ENCODE measurements around the gene COPS7A.
"Not testable (repeated sequence)": the region's sequence is repeated elsewhere in the genome, so short reads cannot be mapped to it uniquely, and the experiment has no call there.

The COPS7A gene

GRCh38 chr12:6703631-6704030 lies 20.2 kb upstream of the COPS7A start:
- no peak for DNase-seq

- DNase-seq = not testable (repeated sequence)
Measured at GRCh38 chr12:6708351-6708750, 15.5 kb upstream of the COPS7A start.

- DNase-seq = no peak
Measured at GRCh38 chr12:6708960-6709394, 14.9 kb upstream of the COPS7A start.

GRCh38 chr12:6716031-6716873 lies 7.6 kb upstream of the COPS7A start:
- DNase-seq = not testable (repeated sequence)

GRCh38 chr12:6716874-6717437 lies 6.9 kb upstream of the COPS7A start:
- no peak for DNase-seq

- no peak for DNase-seq
Measured at GRCh38 chr12:6722863-6723262, 983 bp upstream of the COPS7A start.

- peak; percentile 4 for DNase-seq
Measured at GRCh38 chr12:6724409-6724797, 557 bp downstream of the COPS7A start.

GRCh38 chr12:6725350-6725749 lies 1.5 kb downstream of the COPS7A start:
- no peak for DNase-seq

- DNase-seq = no peak
Measured at GRCh38 chr12:6729186-6729585, 5.3 kb downstream of the COPS7A start.

GRCh38 chr12:6730169-6730568 lies 6.3 kb downstream of the COPS7A start:
- no peak for DNase-seq

- DNase-seq = no peak
Measured at GRCh38 chr12:6734506-6735387, 10.9 kb downstream of the COPS7A start.

- peak; percentile 32 for DNase-seq
Measured at GRCh38 chr12:6735448-6736191, 11.8 kb downstream of the COPS7A start.

GRCh38 chr12:6736754-6737153 lies 12.9 kb downstream of the COPS7A start:
- no peak for DNase-seq

- DNase-seq = not testable (repeated sequence)
Measured at GRCh38 chr12:6742080-6742479, 18.2 kb downstream of the COPS7A start.

- no peak for DNase-seq
Measured at GRCh38 chr12:6742834-6743233, 19.0 kb downstream of the COPS7A start.

- DNase-seq = not testable (repeated sequence)
Measured at GRCh38 chr12:6743300-6743699, 19.5 kb downstream of the COPS7A start.

- no peak for DNase-seq
Measured at GRCh38 chr12:6745741-6746525, 22.1 kb downstream of the COPS7A start.

- DNase-seq = no peak
Measured at GRCh38 chr12:6747216-6747615, 23.4 kb downstream of the COPS7A start.

GRCh38 chr12:6748761-6749160 lies 24.9 kb downstream of the COPS7A start:
- no peak for DNase-seq

- DNase-seq = no peak
Measured at GRCh38 chr12:6750506-6750905, 26.7 kb downstream of the COPS7A start.

GRCh38 chr12:6751767-6752166 lies 27.9 kb downstream of the COPS7A start:
- DNase-seq = no peak

All from activated gamma-delta T cell treated with Interleukin-2 at 50 U/mL for 16 hours (primary cell).